ENCODE data around the gene RPS25.
"Not testable (repeated sequence)": the region's sequence is repeated elsewhere in the genome, so short reads cannot be mapped to it uniquely, and the experiment has no call there.

Gene RPS25

DNA sequence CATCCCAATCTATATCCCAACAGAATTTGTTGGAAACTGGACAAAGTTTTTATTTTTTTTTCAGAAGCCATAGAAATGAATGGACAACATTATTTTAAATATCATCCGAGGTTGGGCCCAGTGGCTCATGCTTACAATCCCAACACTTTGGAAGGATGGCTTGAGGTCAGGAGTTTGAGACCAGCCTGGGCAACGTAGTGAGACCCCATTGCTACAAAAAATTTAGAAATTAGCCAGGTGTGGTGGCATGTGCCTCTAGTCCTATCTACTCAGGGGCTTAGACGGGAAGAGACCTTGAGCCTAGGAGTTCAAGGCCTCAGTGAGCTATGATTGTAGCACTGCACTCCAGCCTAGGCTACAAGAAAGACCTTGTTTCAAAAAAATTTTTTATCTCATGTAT, 16.7 kb upstream of the RPS25 start:
- Histone ChIP-seq H3K4me3 (ENCODE audit: low read length) (no peak overlapping the region), H3K27ac (ENCODE audit: low read length) (no peak overlapping the region), H3K27me3 (ENCODE audit: control insufficient read depth, insufficient read depth, low read length) (no peaks in the 10 kb centered on the region), H3K9ac (ENCODE audit: low read length) (no peak overlapping the region), H3K9me3 (ENCODE audit: control insufficient read depth, low read depth, low read length) (no peaks in the 10 kb centered on the region), H3K4me1 (ENCODE audit: control insufficient read depth, low read depth, low read length) (no peaks in the 10 kb centered on the region), H3K36me3 (ENCODE audit: control insufficient read depth, low read depth, low read length) (no peaks in the 10 kb centered on the region)

DNA sequence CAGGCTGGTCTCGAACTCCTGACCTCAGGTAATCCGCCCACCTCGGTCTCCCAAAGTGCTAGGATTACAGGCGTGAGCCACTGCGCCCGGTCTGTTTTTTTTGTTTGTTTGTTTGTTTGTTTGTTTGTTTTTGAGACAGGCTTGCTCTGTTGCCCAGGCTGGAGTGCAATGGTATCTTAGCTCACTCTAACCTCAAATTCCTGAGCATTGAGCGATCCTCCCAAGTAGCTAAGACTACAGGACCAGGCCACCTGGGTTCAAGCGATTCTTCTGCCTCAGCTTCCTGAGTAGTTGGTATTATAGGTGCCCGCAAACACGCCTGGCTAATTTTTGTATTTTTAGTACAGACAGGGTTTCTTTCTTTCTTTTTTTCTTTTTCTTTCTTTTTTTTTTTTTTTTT, 15.3 kb upstream of the RPS25 start:
- H3K27me3 ChIP-seq (ENCODE audit: control insufficient read depth, insufficient read depth, low read length); H3K27ac ChIP-seq (ENCODE audit: low read length); H3K4me1 ChIP-seq (ENCODE audit: control insufficient read depth, low read depth, low read length); H3K36me3 ChIP-seq (ENCODE audit: control insufficient read depth, low read depth, low read length); H3K4me3 ChIP-seq (ENCODE audit: low read length); H3K9ac ChIP-seq (ENCODE audit: low read length); H3K9me3 ChIP-seq (ENCODE audit: control insufficient read depth, low read depth, low read length): not testable (repeated sequence)

DNA sequence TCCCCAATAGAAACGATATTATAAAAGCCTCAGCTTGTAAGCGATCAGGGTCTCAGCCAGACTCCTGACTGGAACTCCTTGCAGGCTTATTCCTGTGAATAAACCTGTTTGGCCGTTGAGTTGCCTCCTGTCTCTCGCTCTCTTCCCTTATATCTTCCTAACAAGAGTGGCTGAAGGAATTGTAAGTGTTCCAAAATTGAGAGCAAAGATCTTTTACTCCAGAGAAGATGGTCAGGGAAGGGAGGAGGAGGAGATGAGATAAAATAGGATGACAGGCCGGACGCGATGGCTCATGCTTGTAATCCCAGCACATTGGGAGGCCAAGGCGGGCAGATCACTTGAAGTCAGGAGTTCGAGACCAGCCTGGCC, 13.8 kb upstream of the RPS25 start:
- no peak overlapping the region for H3K27ac ChIP-seq (ENCODE audit: low read length)
- H3K36me3 ChIP-seq (ENCODE audit: control insufficient read depth, low read depth, low read length): peaks cover 13% of the 10 kb centered on the region
- no peaks in the 10 kb centered on the region for H3K27me3 ChIP-seq (ENCODE audit: control insufficient read depth, insufficient read depth, low read length)
- no peaks in the 10 kb centered on the region for H3K4me1 ChIP-seq (ENCODE audit: control insufficient read depth, low read depth, low read length)
- H3K9me3 ChIP-seq (ENCODE audit: control insufficient read depth, low read depth, low read length): no peaks in the 10 kb centered on the region
- no peak overlapping the region for H3K4me3 ChIP-seq (ENCODE audit: low read length)
- H3K9ac ChIP-seq (ENCODE audit: low read length): no peak overlapping the region

DNA sequence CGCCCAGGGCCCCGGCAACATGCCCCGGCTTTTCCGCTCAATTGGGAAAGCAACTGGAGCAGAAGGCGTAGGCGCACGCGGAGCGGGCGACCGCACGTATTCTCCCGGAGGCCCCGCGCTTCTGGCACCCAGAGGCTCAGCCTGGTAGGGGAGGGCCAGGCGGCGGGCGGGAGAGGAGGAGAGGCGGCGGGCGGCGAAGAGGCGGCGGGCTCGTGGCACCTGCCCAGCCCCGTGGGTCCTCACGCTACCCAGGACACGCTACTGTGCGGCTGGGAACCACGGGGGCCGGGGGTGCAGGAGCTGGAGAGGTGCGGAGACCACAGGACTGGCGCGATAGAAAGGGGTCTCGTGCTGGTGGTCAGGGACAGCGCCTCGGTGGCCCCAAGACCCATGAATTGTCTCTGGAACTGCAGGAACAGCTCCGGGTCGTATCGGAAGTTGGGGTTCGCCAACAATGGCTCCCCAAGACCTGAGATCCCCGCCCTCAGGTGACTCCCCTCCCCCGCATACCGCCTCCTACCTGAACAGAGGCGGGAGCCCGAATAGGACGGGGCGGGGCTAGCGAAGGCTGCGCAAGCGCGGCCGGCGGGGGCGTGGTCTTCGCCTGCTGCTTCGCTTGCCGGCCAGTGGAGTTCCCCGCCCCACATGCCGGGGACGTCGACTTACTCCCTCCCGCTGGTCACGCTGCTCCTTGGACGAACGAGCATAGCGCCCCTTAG, 12.3 kb upstream of the RPS25 start, which contains the start of gene SLC37A4:
Gene SLC37A4, minus strand, starts transcription at position 549 of the 719 bp plus-strand sequence.
- peak within 1 kb of the TSS; percentile 88 for H3K9ac ChIP-seq (ENCODE audit: low read length)
- peak within 1 kb of the TSS; percentile 40 for H3K27ac ChIP-seq (ENCODE audit: low read length)
- peaks cover 16% of the 10 kb centered on the region for H3K36me3 ChIP-seq (ENCODE audit: control insufficient read depth, low read depth, low read length)
- H3K4me3 ChIP-seq (ENCODE audit: low read length): peak within 1 kb of the TSS; percentile 86
- H3K4me1 ChIP-seq (ENCODE audit: control insufficient read depth, low read depth, low read length): no peaks in the 10 kb centered on the region
- no peaks in the 10 kb centered on the region for H3K9me3 ChIP-seq (ENCODE audit: control insufficient read depth, low read depth, low read length)
- no peaks in the 10 kb centered on the region for H3K27me3 ChIP-seq (ENCODE audit: control insufficient read depth, insufficient read depth, low read length)

DNA sequence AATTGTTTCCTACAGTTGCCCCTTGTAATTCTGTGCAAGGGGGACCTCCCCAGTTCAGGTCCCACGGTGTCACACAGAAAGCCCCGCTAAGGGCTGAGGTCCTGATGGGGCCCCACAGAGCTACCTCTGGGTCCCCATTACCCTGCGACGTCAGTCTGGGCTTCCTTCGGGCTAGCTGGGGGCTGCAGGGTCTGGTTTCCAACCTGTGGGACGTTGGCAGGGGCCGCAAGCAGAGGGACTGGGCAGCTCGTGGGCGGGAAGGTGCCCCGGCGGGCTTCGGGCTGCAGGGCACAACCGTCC, 11.8 kb upstream of the RPS25 start:
- Histone ChIP-seq H3K36me3 (ENCODE audit: control insufficient read depth, low read depth, low read length) (peaks cover 17% of the 10 kb centered on the region), H3K27ac (ENCODE audit: low read length) (no peak overlapping the region), H3K4me1 (ENCODE audit: control insufficient read depth, low read depth, low read length) (no peaks in the 10 kb centered on the region), H3K9me3 (ENCODE audit: control insufficient read depth, low read depth, low read length) (no peaks in the 10 kb centered on the region), H3K27me3 (ENCODE audit: control insufficient read depth, insufficient read depth, low read length) (no peaks in the 10 kb centered on the region), H3K4me3 (ENCODE audit: low read length) (peak overlapping the region; percentile 86), H3K9ac (ENCODE audit: low read length) (peak overlapping the region; percentile 88)

DNA sequence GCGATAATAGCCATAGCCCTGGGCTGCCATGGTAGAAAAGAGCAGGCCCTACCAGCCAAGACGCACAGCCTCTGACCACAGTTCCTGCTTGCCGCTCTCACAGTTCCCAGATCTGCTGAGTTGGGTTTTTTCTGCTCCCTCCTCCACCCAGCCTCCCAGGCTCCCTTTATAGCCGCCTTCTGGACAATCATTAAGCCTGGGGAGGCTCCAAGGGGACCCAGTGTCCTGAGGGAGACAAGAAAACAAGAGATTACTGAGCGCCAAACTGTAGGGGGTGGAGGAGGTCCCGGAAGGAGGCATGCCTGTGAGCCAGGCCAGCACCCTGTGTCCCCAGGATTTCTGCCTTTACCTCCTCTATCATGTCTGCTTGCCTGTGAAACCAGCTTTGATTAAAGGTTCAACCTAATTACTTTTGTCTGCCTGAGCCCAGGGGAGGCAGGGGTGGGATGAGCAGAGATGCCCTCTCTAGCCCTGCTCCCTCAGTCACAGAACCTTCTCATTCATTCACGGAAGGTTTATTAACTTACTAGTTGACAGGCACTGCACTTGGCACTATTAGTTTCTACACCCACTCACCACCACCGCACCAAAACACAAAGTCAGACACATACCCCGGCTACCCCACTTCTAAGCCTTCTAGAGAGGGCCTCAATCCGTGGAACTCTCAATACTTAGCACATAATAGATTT, 11.3 kb upstream of the RPS25 start:
- Histone ChIP-seq H3K36me3 (ENCODE audit: control insufficient read depth, low read depth, low read length) (peaks cover 22% of the 10 kb centered on the region), H3K4me3 (ENCODE audit: low read length) (peak overlapping the region; percentile 86), H3K9ac (ENCODE audit: low read length) (peak overlapping the region; percentile 88), H3K9me3 (ENCODE audit: control insufficient read depth, low read depth, low read length) (no peaks in the 10 kb centered on the region), H3K27me3 (ENCODE audit: control insufficient read depth, insufficient read depth, low read length) (no peaks in the 10 kb centered on the region), H3K27ac (ENCODE audit: low read length) (no peak overlapping the region), H3K4me1 (ENCODE audit: control insufficient read depth, low read depth, low read length) (no peaks in the 10 kb centered on the region)

DNA sequence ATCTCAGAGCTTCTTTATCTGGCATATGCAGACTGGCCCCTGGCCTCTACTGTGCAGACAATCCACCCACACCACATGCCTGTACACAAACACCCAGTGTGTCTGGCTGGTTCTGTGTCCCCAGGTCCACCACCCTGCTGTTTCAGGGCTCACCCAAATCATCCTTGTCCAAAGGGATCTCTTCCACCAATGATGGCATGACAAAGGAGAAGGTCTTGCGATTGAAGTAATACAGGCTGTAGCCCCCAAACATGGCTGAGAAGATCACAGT, 10.9 kb upstream of the RPS25 start:
- no peaks in the 10 kb centered on the region for H3K27me3 ChIP-seq (ENCODE audit: control insufficient read depth, insufficient read depth, low read length)
- no peaks in the 10 kb centered on the region for H3K9me3 ChIP-seq (ENCODE audit: control insufficient read depth, low read depth, low read length)
- H3K36me3 ChIP-seq (ENCODE audit: control insufficient read depth, low read depth, low read length): peaks cover 27% of the 10 kb centered on the region
- no peak overlapping the region for H3K4me3 ChIP-seq (ENCODE audit: low read length)
- H3K9ac ChIP-seq (ENCODE audit: low read length): no peak overlapping the region
- no peak overlapping the region for H3K27ac ChIP-seq (ENCODE audit: low read length)
- no peaks in the 10 kb centered on the region for H3K4me1 ChIP-seq (ENCODE audit: control insufficient read depth, low read depth, low read length)

DNA sequence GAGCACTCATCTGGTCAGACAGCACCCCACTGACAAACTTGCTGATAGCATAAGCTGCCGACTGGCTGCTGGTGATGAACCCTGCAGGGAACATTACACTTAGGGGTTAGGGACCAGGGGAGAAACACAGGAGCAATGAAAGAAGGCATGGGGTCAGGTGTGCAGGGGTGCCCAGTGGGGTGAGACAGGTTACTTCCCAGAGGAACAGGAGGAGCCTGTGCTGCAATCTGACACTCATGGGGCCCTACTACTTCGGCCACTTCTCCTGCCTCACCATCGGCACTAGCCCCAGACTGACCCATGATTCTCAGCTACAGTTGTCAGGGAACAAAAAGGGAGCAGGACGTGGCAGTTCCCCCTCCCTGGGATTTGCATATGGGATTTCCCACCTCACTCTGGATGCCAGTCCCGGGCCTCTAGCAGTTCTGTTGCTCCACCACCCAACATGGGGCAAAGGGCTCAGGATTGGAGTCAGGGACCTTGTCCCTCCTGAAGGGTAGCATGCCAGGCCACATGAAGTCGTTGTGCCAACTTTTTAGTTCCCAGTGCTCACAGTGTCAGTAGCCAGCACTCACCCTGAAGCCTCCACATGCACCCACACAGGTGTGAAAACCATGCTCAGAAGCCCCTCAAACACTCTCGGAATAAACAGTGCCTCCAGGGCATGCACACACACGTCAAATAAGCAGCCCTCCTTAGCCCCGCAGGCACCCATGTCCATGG, 10.4 kb upstream of the RPS25 start:
- Histone ChIP-seq H3K9ac (ENCODE audit: low read length) (no peak overlapping the region), H3K27ac (ENCODE audit: low read length) (no peak overlapping the region), H3K36me3 (ENCODE audit: control insufficient read depth, low read depth, low read length) (peaks cover 32% of the 10 kb centered on the region), H3K9me3 (ENCODE audit: control insufficient read depth, low read depth, low read length) (no peaks in the 10 kb centered on the region), H3K27me3 (ENCODE audit: control insufficient read depth, insufficient read depth, low read length) (no peaks in the 10 kb centered on the region), H3K4me3 (ENCODE audit: low read length) (no peak overlapping the region), H3K4me1 (ENCODE audit: control insufficient read depth, low read depth, low read length) (no peaks in the 10 kb centered on the region)

DNA sequence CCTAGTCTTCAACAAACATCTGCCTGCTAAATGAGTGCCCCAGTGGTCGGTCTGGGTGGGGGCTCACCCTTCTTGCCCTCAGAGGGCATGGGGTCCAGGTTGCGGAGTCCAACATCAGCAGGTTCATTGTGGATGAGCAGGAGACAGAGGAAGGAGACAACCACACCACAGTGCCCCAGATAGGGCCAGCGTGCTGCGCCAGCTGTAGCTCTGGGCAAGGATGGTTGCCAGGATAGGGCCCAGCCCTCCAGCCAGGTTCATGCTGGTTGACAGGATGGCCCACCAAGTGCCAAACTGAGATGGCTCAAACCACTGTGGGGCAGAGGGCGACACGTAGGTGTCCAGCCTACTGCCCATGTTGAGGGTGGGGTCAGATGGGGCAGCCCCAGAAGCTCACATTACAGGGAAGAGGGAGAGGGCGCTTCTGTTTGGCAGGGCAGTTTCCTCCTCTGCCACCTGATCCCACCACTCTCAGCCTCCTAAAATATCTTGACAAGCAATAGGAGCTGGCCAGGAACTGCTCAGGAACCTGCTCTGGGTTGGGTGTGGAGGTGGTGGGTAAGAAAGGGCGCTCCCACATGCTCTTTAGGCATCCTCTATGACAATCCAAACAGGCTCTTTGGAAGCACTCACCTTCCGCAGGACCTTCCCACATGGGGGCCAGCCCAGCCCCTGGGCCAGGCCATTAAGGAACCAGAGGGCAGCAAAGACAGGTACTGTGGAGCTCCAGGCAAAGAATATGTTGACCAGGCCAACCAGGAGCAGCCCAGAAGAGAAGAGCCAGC, 9.6 kb upstream of the RPS25 start:
- no peaks in the 10 kb centered on the region for H3K27me3 ChIP-seq (ENCODE audit: control insufficient read depth, insufficient read depth, low read length)
- no peaks in the 10 kb centered on the region for H3K4me1 ChIP-seq (ENCODE audit: control insufficient read depth, low read depth, low read length)
- no peak overlapping the region for H3K4me3 ChIP-seq (ENCODE audit: low read length)
- no peaks in the 10 kb centered on the region for H3K9me3 ChIP-seq (ENCODE audit: control insufficient read depth, low read depth, low read length)
- H3K9ac ChIP-seq (ENCODE audit: low read length): no peak overlapping the region
- H3K36me3 ChIP-seq (ENCODE audit: control insufficient read depth, low read depth, low read length): peaks cover 38% of the 10 kb centered on the region
- no peak overlapping the region for H3K27ac ChIP-seq (ENCODE audit: low read length)

DNA sequence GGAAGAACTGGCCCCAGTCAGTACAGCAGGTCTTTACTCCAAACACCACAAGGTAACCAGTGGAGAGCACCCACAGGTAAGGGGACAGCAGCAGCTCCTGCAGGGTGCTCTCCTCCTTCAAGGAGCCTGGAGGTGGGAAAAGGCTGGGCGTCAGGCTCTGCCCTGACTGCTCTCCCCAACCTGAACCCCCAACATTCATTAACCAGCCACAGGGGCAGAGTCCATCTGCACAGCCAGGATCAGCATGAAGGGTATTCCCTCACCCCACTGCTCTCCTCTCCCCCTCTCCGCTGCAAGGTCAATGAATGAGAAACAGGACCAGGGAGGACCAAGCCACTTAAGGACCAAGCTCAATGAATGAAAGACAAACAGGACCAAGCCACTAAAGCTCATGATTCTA, 8.8 kb upstream of the RPS25 start:
- no peak overlapping the region for H3K27ac ChIP-seq (ENCODE audit: low read length)
- H3K4me3 ChIP-seq (ENCODE audit: low read length): no peak overlapping the region
- H3K36me3 ChIP-seq (ENCODE audit: control insufficient read depth, low read depth, low read length): peaks cover 38% of the 10 kb centered on the region
- no peaks in the 10 kb centered on the region for H3K4me1 ChIP-seq (ENCODE audit: control insufficient read depth, low read depth, low read length)
- no peak overlapping the region for H3K9ac ChIP-seq (ENCODE audit: low read length)
- no peaks in the 10 kb centered on the region for H3K9me3 ChIP-seq (ENCODE audit: control insufficient read depth, low read depth, low read length)
- no peaks in the 10 kb centered on the region for H3K27me3 ChIP-seq (ENCODE audit: control insufficient read depth, insufficient read depth, low read length)

DNA sequence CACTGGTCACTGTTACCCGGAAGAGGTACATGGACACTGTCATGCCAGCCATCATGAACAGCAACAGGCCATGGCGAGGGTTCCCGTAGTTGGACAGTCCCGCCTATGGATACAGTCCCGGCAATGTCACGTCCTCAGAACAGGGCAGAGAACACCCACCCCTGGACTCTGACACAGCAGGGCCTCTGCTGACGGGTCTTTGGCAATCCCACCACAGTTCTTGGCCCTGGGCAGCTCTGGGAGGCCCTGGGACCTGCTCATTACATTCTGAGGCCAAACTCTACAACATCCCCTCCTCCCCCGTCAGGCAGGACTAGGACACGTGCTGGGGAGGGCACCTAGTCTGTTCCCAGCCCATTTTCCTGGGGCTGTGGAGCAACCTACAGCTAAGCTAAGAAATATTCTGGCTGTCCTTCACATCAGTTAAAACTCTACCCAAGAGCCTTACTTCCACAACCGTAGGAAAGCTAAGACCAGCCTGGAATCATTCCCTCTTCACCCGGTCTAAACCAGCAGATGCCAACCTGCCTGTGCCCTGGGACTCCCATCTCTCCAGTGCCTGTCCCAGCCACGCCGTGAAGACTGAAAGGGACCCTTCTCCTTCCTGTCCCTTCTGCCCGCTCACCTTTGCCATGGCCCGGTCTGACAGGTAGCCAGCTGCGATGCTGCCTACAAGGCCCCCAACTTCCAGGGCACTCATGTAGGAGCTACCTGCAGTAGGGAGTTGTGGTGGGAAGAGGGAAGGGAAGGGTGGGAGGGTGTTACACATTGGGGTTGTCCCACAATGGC, 8.0 kb upstream of the RPS25 start:
- Histone ChIP-seq H3K4me3 (ENCODE audit: low read length) (no peak overlapping the region), H3K27me3 (ENCODE audit: control insufficient read depth, insufficient read depth, low read length) (no peaks in the 10 kb centered on the region), H3K27ac (ENCODE audit: low read length) (no peak overlapping the region), H3K36me3 (ENCODE audit: control insufficient read depth, low read depth, low read length) (peaks cover 45% of the 10 kb centered on the region), H3K9ac (ENCODE audit: low read length) (no peak overlapping the region), H3K4me1 (ENCODE audit: control insufficient read depth, low read depth, low read length) (no peaks in the 10 kb centered on the region), H3K9me3 (ENCODE audit: control insufficient read depth, low read depth, low read length) (no peaks in the 10 kb centered on the region)
